HepG2 (cell line): ENCODE data around the gene METTL5. TPM values are rescaled to one million over a fixed set of nuclear protein-coding genes. Genes with fewer than 3 reads are reported as not detected.

ENCODE experiments used
- CENPBD1 ChIP-seq: sonication (generic); formaldehyde crosslinking; IDR thresholded peaks from 2 replicates; pipeline ENCODE4 v1.8.0; 2022; ENCODE audit warnings: missing genetic modification reagents, low read depth, mild to moderate bottlenecking, borderline replicate concordance
- ERF ChIP-seq: IDR thresholded peaks from 2 replicates; pipeline ENCODE4 v1.6.1; 2018; ENCODE audit warnings: missing biosample characterization, missing genetic modification reagents
- FOXP1 ChIP-seq, 2 experiments: fragments of 450-650 bp in 1 of 2; IDR thresholded peaks; 2 replicates each; pipeline ENCODE4 v1.6.1; 2017 to 2018; ENCODE audit warnings: antibody characterized with exemption in 1 of 2
- HNRNPL ChIP-seq: fragments of 200-400 bp; formaldehyde crosslinking; IDR thresholded peaks from 2 replicates; pipeline ENCODE4 v1.6.1; 2017; ENCODE audit warnings: mild to moderate bottlenecking, low read depth, low read length
- ISX ChIP-seq: sonication (generic); formaldehyde crosslinking; conservative IDR thresholded peaks from 2 replicates; pipeline ENCODE4 v1.5.0; 2020; ENCODE audit warnings: missing genetic modification reagents
- KLF12 ChIP-seq: sonication (generic); formaldehyde crosslinking; IDR thresholded peaks from 2 replicates; pipeline ENCODE4 v1.4.0; 2020; ENCODE audit warnings: missing genetic modification reagents, borderline replicate concordance
- MIER3 ChIP-seq: IDR thresholded peaks from 2 replicates; pipeline ENCODE4 v1.6.1; 2016; ENCODE audit warnings: missing compliant biosample characterization, borderline replicate concordance
- NR2C2 ChIP-seq: sonication (generic); formaldehyde crosslinking; IDR thresholded peaks from 2 replicates; pipeline ENCODE4 v1.4.0; 2020; ENCODE audit warnings: missing genetic modification reagents, mild to moderate bottlenecking, moderate library complexity, borderline replicate concordance
- ONECUT2 ChIP-seq: sonication (generic); formaldehyde crosslinking; IDR thresholded peaks from 2 replicates; pipeline ENCODE4 v1.4.0; 2020; ENCODE audit warnings: missing genetic modification reagents
- THAP7 ChIP-seq: sonication (generic); formaldehyde crosslinking; IDR thresholded peaks from 2 replicates; pipeline ENCODE4 v1.8.1; 2023; ENCODE audit warnings: mild to moderate bottlenecking, missing genetic modification reagents
- ZNF230 ChIP-seq: sonication (generic); formaldehyde crosslinking; IDR thresholded peaks from 2 replicates; pipeline ENCODE4 v1.4.0; 2020; ENCODE audit warnings: mild to moderate bottlenecking, missing genetic modification reagents
- ZNF513 ChIP-seq: sonication (generic); formaldehyde crosslinking; conservative IDR thresholded peaks from 2 replicates; pipeline ENCODE4 v1.5.0; 2020; ENCODE audit warnings: missing genetic modification reagents
- ZNF75D ChIP-seq: sonication (generic); formaldehyde crosslinking; IDR thresholded peaks from 2 replicates; pipeline ENCODE4 v1.8.1; 2023; ENCODE audit warnings: missing genetic modification reagents, mild to moderate bottlenecking, borderline replicate concordance
- ZNF772 ChIP-seq: sonication (generic); formaldehyde crosslinking; IDR thresholded peaks from 2 replicates; pipeline ENCODE4 v1.5.0; 2020; ENCODE audit warnings: mild to moderate bottlenecking, missing genetic modification reagents
- polyA plus RNA-seq, 8 experiments: library from polyadenylated mRNA; depleted of rRNA in 3 of 8; stranded (reverse) in 7 of 8; unstranded in 1 of 8; fragments of >200 nt; fragmentation: Illumina TruSeq in 4 of 8; extraction: Trizol in 4 of 8; gene quantifications; 2 replicates each; pipeline versions ENCODE4 v1.2.1 to v1.2.3, GENCODE V29; 2011 to 2016; ENCODE audit warnings: low read depth in 4 of 8, missing spikeins in 1 of 8, mixed read lengths in 1 of 8; ENCODE audit not compliant: insufficient read depth in 1 of 8
- total RNA-seq, 5 experiments: library from RNA; depleted of rRNA; stranded (reverse); fragments of >200 nt; fragmentation: Illumina TruSeq; extraction: Trizol; gene quantifications; 2 replicates each; pipeline ENCODE4 v1.2.3, GENCODE V29; 2016; ENCODE audit warnings: low read depth in 1 of 5
- TF ChIP-seq, protein P1 (sequence below), 2 experiments: sonication (generic) in 1 of 2; formaldehyde crosslinking in 1 of 2; IDR thresholded peaks; 2 replicates each; pipeline versions ENCODE4 v1.5.1 to v1.6.1; 2011 to 2020; ENCODE audit warnings: borderline replicate concordance in 1 of 2, low read depth in 1 of 2, low read length in 1 of 2, mild to moderate bottlenecking in 1 of 2, missing genetic modification reagents in 1 of 2, moderate library complexity in 1 of 2
- TF ChIP-seq, protein P2 (sequence below): fragments of 450-650 bp; IDR thresholded peaks from 2 replicates; pipeline ENCODE4 v1.6.1; 2017; ENCODE audit warnings: mild to moderate bottlenecking
- TF ChIP-seq, protein P3 (sequence below): IDR thresholded peaks from 2 replicates; pipeline ENCODE4 v1.6.1; 2016; ENCODE audit warnings: mild to moderate bottlenecking

Gene METTL5
- total and polyA plus RNA-seq, 2 of the 13 experiments (the other 11 are each of a cell fraction or from before 2014, with no cell fraction given), result 50.7 to 95.1 TPM

DNA sequence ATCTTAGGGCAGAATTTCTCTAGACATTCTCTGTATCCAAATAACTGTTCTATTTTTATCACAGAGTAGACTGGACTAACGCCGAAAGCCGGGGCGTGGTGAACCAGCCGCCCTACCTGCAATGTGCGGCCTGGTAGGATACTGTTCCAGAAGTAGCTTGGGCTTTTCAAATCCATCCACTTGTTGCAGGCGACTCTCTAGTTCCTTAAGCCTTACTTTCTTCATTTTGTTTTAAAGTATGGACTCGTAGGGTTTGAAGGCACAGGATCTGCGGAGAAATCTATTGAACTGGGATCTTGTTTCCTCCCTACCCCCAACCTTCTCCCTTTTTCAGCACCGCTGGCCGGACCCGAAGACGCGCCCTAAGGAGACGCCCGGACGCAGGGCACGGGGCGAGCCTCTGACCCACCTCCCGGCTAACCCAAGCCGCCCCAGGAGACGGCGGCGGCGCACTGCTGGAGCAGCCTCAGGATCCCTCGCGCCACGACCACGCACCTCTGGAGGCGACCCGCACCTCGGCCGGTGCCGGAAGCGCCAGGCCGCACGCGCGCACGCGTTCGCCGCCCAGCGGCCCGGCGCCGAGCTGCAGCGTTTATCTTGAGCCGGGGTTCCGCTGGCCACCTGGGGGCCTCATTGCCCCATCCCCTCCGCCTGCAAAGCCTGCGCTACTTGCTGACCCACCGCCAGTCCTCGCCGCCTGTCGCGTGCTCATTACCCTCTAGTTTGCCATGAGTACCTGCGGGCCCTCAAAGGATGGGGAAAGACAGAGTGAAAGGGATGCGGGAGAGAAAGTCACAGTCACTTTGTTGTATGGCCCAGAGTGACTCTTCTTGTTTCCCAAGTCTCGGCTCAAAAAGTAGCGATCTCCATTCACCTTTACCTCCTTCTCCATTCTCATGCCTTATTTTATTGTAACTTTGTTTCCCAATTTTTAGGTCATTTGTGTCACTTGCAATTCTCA lies at the start of gene METTL5 (continued):
- TF ChIP-seq, protein P1, sequence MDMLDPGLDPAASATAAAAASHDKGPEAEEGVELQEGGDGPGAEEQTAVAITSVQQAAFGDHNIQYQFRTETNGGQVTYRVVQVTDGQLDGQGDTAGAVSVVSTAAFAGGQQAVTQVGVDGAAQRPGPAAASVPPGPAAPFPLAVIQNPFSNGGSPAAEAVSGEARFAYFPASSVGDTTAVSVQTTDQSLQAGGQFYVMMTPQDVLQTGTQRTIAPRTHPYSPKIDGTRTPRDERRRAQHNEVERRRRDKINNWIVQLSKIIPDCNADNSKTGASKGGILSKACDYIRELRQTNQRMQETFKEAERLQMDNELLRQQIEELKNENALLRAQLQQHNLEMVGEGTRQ (IDR thresholded peaks at IDR 0.05; ENCODE audit: low read depth, low read length), result no peak
- TF ChIP-seq, protein P1 (CRISPR knock-in tag; IDR thresholded peaks at IDR 0.05; ENCODE audit: borderline replicate concordance), result no peak; the same call in 1 of the 2 replicates
- peak; percentile 79; the same call in 1 of the 2 replicates for TF ChIP-seq MIER3 (CRISPR knock-in tag)
- TF ChIP-seq FOXP1 (IDR thresholded peaks at IDR 0.05), result no peak
- peak; percentile 29; the same call in 1 of the 2 replicates for TF ChIP-seq FOXP1 (CRISPR knock-in tag; IDR thresholded peaks at IDR 0.05)
- no peak for TF ChIP-seq HNRNPL
- peak; percentile 88 for TF ChIP-seq ERF
- peak; percentile 68 for TF ChIP-seq CENPBD1 (CRISPR knock-in tag)
- TF ChIP-seq KLF12, result no peak
- peak; percentile 35; the same call in 1 of the 2 replicates for TF ChIP-seq THAP7 (CRISPR knock-in tag)
- peak; percentile 91; the same call in 1 of the 2 replicates for TF ChIP-seq ZNF75D (CRISPR knock-in tag)
- 0 out of 2 replicates have a peak, but pooled peaks have one; percentile 21 for TF ChIP-seq ONECUT2 (CRISPR knock-in tag)
- TF ChIP-seq ZNF772 (CRISPR knock-in tag), result peak; percentile 90
- TF ChIP-seq, protein P2, sequence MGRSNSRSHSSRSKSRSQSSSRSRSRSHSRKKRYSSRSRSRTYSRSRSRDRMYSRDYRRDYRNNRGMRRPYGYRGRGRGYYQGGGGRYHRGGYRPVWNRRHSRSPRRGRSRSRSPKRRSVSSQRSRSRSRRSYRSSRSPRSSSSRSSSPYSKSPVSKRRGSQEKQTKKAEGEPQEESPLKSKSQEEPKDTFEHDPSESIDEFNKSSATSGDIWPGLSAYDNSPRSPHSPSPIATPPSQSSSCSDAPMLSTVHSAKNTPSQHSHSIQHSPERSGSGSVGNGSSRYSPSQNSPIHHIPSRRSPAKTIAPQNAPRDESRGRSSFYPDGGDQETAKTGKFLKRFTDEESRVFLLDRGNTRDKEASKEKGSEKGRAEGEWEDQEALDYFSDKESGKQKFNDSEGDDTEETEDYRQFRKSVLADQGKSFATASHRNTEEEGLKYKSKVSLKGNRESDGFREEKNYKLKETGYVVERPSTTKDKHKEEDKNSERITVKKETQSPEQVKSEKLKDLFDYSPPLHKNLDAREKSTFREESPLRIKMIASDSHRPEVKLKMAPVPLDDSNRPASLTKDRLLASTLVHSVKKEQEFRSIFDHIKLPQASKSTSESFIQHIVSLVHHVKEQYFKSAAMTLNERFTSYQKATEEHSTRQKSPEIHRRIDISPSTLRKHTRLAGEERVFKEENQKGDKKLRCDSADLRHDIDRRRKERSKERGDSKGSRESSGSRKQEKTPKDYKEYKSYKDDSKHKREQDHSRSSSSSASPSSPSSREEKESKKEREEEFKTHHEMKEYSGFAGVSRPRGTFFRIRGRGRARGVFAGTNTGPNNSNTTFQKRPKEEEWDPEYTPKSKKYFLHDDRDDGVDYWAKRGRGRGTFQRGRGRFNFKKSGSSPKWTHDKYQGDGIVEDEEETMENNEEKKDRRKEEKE, result no peak
- TF ChIP-seq, protein P3, sequence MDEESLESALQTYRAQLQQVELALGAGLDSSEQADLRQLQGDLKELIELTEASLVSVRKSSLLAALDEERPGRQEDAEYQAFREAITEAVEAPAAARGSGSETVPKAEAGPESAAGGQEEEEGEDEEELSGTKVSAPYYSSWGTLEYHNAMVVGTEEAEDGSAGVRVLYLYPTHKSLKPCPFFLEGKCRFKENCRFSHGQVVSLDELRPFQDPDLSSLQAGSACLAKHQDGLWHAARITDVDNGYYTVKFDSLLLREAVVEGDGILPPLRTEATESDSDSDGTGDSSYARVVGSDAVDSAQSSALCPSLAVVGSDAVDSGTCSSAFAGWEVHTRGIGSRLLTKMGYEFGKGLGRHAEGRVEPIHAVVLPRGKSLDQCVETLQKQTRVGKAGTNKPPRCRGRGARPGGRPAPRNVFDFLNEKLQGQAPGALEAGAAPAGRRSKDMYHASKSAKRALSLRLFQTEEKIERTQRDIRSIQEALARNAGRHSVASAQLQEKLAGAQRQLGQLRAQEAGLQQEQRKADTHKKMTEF (CRISPR knock-in tag), result peak; percentile 82
- TF ChIP-seq NR2C2 (CRISPR knock-in tag), result peak; percentile 58; the same call in 1 of the 2 replicates
- TF ChIP-seq ZNF230 (CRISPR knock-in tag), result peak; percentile 72
- no peak; the same call in 1 of the 2 replicates for TF ChIP-seq ZNF513
- no peak for TF ChIP-seq ISX (CRISPR knock-in tag)
